Measurements from ENCODE around the gene GRIFIN.

GRCh38 chr7:2517678-2518507 lies 41.7 kb upstream of the GRIFIN start:
- TF ChIP-seq CTCF (IDR thresholded peaks at IDR 0.05; ENCODE audit: insufficient read depth, low read depth, low read length) (no peak), EZH2 (IDR thresholded peaks at IDR 0.05; ENCODE audit: insufficient read depth, low read length) (no peak)

Data from astrocyte (in vitro differentiated cells and primary cell).